Mucosa of stomach (tissue), 1 donor: Measurements from ENCODE around the gene AKAP14.
"Not testable (repeated sequence)": the region's sequence is repeated elsewhere in the genome, so short reads cannot be mapped to it uniquely, and the experiment has no call there.

Source experiments
- H3K27me3 ChIP-seq: one replicate; pipeline ENCODE4 v1.7.0; 2013; ENCODE audit warnings: mild to moderate bottlenecking, low read length; ENCODE audit not compliant: control insufficient read depth, insufficient read depth
- H3K36me3 ChIP-seq: one replicate; pipeline ENCODE4 v1.7.0; 2013; ENCODE audit warnings: low read length; ENCODE audit not compliant: control insufficient read depth, insufficient read depth
- H3K4me1 ChIP-seq: one replicate; pipeline ENCODE4 v1.7.0; 2013; ENCODE audit warnings: mild to moderate bottlenecking, low read length; ENCODE audit not compliant: control insufficient read depth, insufficient read depth
- H3K4me3 ChIP-seq: one replicate; pipeline ENCODE4 v1.7.0; 2013; ENCODE audit warnings: low read length
- H3K9ac ChIP-seq: one replicate; pipeline ENCODE4 v1.7.0; 2013; ENCODE audit warnings: mild to moderate bottlenecking, low read length, moderate library complexity
- H3K9me3 ChIP-seq: one replicate; pipeline ENCODE4 v1.7.0; 2013; ENCODE audit warnings: mild to moderate bottlenecking, low read length, moderate library complexity; ENCODE audit not compliant: control insufficient read depth
- donor health status: Pancreatic carcinoma.

Gene AKAP14

GRCh38 chrX:119887721-119888425 is 7.8 kb upstream of the AKAP14 start:
- Histone ChIP-seq H3K4me3 (no peak overlapping the region), H3K4me1 (no peaks in the 10 kb centered on the region), H3K9ac (no peak overlapping the region), H3K36me3 (no peaks in the 10 kb centered on the region), H3K9me3 (no peaks in the 10 kb centered on the region), H3K27me3 (no peaks in the 10 kb centered on the region)

- not testable (repeated sequence) for H3K4me3 ChIP-seq, H3K27me3 ChIP-seq, H3K9me3 ChIP-seq, H3K9ac ChIP-seq, H3K4me1 ChIP-seq, H3K36me3 ChIP-seq
Measured at GRCh38 chrX:119890626-119891025, 5.1 kb upstream of the AKAP14 start.

- not testable (repeated sequence) for H3K4me1 ChIP-seq, H3K27me3 ChIP-seq, H3K36me3 ChIP-seq, H3K9ac ChIP-seq, H3K9me3 ChIP-seq, H3K4me3 ChIP-seq
Measured at GRCh38 chrX:119891961-119892692, 3.6 kb upstream of the AKAP14 start.

- Histone ChIP-seq H3K9ac (no peak overlapping the region), H3K9me3 (no peaks in the 10 kb centered on the region), H3K27me3 (no peaks in the 10 kb centered on the region), H3K4me3 (no peak overlapping the region), H3K4me1 (peaks cover 3% of the 10 kb centered on the region), H3K36me3 (no peaks in the 10 kb centered on the region)
Measured at GRCh38 chrX:119899125-119899524, 3.4 kb downstream of the AKAP14 start.

GRCh38 chrX:119900976-119901375 is 5.3 kb downstream of the AKAP14 start:
- Histone ChIP-seq H3K9ac (no peak overlapping the region), H3K4me3 (no peak overlapping the region), H3K9me3 (no peaks in the 10 kb centered on the region), H3K36me3 (no peaks in the 10 kb centered on the region), H3K27me3 (no peaks in the 10 kb centered on the region), H3K4me1 (peaks cover 3% of the 10 kb centered on the region)

GRCh38 chrX:119916310-119916709 is 20.6 kb downstream of the AKAP14 start:
- H3K27me3 ChIP-seq, result no peaks in the 10 kb centered on the region
- H3K9me3 ChIP-seq, result no peaks in the 10 kb centered on the region
- no peak overlapping the region for H3K4me3 ChIP-seq
- H3K36me3 ChIP-seq, result no peaks in the 10 kb centered on the region
- H3K9ac ChIP-seq, result no peak overlapping the region
- no peaks in the 10 kb centered on the region for H3K4me1 ChIP-seq

GRCh38 chrX:119917877-119918276 is 22.2 kb downstream of the AKAP14 start:
- no peaks in the 10 kb centered on the region for H3K4me1 ChIP-seq
- H3K27me3 ChIP-seq, result no peaks in the 10 kb centered on the region
- H3K9me3 ChIP-seq, result no peaks in the 10 kb centered on the region
- no peak overlapping the region for H3K4me3 ChIP-seq
- H3K36me3 ChIP-seq, result no peaks in the 10 kb centered on the region
- no peak overlapping the region for H3K9ac ChIP-seq

GRCh38 chrX:119919835-119920585 is 24.3 kb downstream of the AKAP14 start:
- no peaks in the 10 kb centered on the region for H3K9me3 ChIP-seq
- no peaks in the 10 kb centered on the region for H3K27me3 ChIP-seq
- no peak overlapping the region for H3K4me3 ChIP-seq
- H3K9ac ChIP-seq, result no peak overlapping the region
- H3K36me3 ChIP-seq, result no peaks in the 10 kb centered on the region
- H3K4me1 ChIP-seq, result no peaks in the 10 kb centered on the region

- H3K4me1 ChIP-seq, H3K27me3 ChIP-seq, H3K9ac ChIP-seq, H3K9me3 ChIP-seq, H3K36me3 ChIP-seq, H3K4me3 ChIP-seq: not testable (repeated sequence)
Measured at GRCh38 chrX:119922391-119922790, 26.7 kb downstream of the AKAP14 start.

GRCh38 chrX:119935215-119935874 is 39.7 kb downstream of the AKAP14 start:
- no peak overlapping the region for H3K9ac ChIP-seq
- no peaks in the 10 kb centered on the region for H3K36me3 ChIP-seq
- H3K4me1 ChIP-seq, result no peaks in the 10 kb centered on the region
- H3K4me3 ChIP-seq, result no peak overlapping the region
- H3K27me3 ChIP-seq, result no peaks in the 10 kb centered on the region
- no peaks in the 10 kb centered on the region for H3K9me3 ChIP-seq

- no peaks in the 10 kb centered on the region for H3K27me3 ChIP-seq
- H3K9me3 ChIP-seq, result no peaks in the 10 kb centered on the region
- no peak overlapping the region for H3K4me3 ChIP-seq
- H3K9ac ChIP-seq, result no peak overlapping the region
- H3K4me1 ChIP-seq, result peaks cover 5% of the 10 kb centered on the region
- no peaks in the 10 kb centered on the region for H3K36me3 ChIP-seq
Measured at GRCh38 chrX:119941336-119941735, 45.6 kb downstream of the AKAP14 start.
